HepG2 (cell line): ENCODE results near the gene PFAS. TPM values are rescaled to one million over a fixed set of nuclear protein-coding genes. Genes with fewer than 3 reads are reported as not detected.

Experiments
- CENPT ChIP-seq: sonication (generic); formaldehyde crosslinking; IDR thresholded peaks from 2 replicates; pipeline ENCODE4 v1.8.0; 2022; ENCODE audit warnings: low read depth, mild to moderate bottlenecking, moderate library complexity, missing genetic modification reagents
- ERF ChIP-seq: IDR thresholded peaks from 2 replicates; pipeline ENCODE4 v1.6.1; 2018; ENCODE audit warnings: missing biosample characterization, missing genetic modification reagents
- HOXA5 ChIP-seq: sonication (generic); formaldehyde crosslinking; IDR thresholded peaks from 2 replicates; pipeline ENCODE4 v1.4.0; 2020; ENCODE audit warnings: missing genetic modification reagents
- ISX ChIP-seq: sonication (generic); formaldehyde crosslinking; conservative IDR thresholded peaks from 2 replicates; pipeline ENCODE4 v1.5.0; 2020; ENCODE audit warnings: missing genetic modification reagents
- MXI1 ChIP-seq: IDR thresholded peaks from 3 replicates; pipeline ENCODE4 v1.6.1; 2012; ENCODE audit warnings: low read depth, low read length, inconsistent platforms, borderline replicate concordance
- NCOA2 ChIP-seq: sonication (generic); formaldehyde crosslinking; IDR thresholded peaks from 2 replicates; pipeline ENCODE4 v1.8.0; 2022; ENCODE audit warnings: inconsistent platforms
- NFRKB ChIP-seq: fragments of 450-650 bp; IDR thresholded peaks from 2 replicates; pipeline ENCODE4 v1.6.1; 2017
- SAP130 ChIP-seq: IDR thresholded peaks from 2 replicates; pipeline ENCODE4 v1.6.1; 2016; ENCODE audit warnings: low read depth
- SNAI1 ChIP-seq: sonication (generic); formaldehyde crosslinking; IDR thresholded peaks from 2 replicates; pipeline ENCODE4 v1.5.0; 2020; ENCODE audit warnings: mild to moderate bottlenecking, missing genetic modification reagents, borderline replicate concordance
- ZNF382 ChIP-seq: sonication (generic); formaldehyde crosslinking; IDR thresholded peaks from 2 replicates; pipeline ENCODE4 v1.5.0; 2020; ENCODE audit warnings: missing genetic modification reagents, mild to moderate bottlenecking, borderline replicate concordance
- ZNF616 ChIP-seq: sonication (generic); formaldehyde crosslinking; IDR thresholded peaks from 2 replicates; pipeline ENCODE4 v1.5.0; 2020; ENCODE audit warnings: low read depth, mild to moderate bottlenecking, missing genetic modification reagents
- ZNF782 ChIP-seq: sonication (generic); formaldehyde crosslinking; IDR thresholded peaks from 2 replicates; pipeline ENCODE4 v1.4.0; 2020; ENCODE audit warnings: missing genetic modification reagents, mild to moderate bottlenecking, borderline replicate concordance
- ZNF879 ChIP-seq: sonication (generic); formaldehyde crosslinking; IDR thresholded peaks from 2 replicates; pipeline ENCODE4 v1.8.1; 2023; ENCODE audit warnings: missing genetic modification reagents
- polyA plus RNA-seq, 8 experiments: library from polyadenylated mRNA; depleted of rRNA in 3 of 8; stranded (reverse) in 7 of 8; unstranded in 1 of 8; fragments of >200 nt; fragmentation: Illumina TruSeq in 4 of 8; extraction: Trizol in 4 of 8; gene quantifications; 2 replicates each; pipeline versions ENCODE4 v1.2.1 to v1.2.3, GENCODE V29; 2011 to 2016; ENCODE audit warnings: low read depth in 4 of 8, missing spikeins in 1 of 8, mixed read lengths in 1 of 8; ENCODE audit not compliant: insufficient read depth in 1 of 8
- total RNA-seq, 5 experiments: library from RNA; depleted of rRNA; stranded (reverse); fragments of >200 nt; fragmentation: Illumina TruSeq; extraction: Trizol; gene quantifications; 2 replicates each; pipeline ENCODE4 v1.2.3, GENCODE V29; 2016; ENCODE audit warnings: low read depth in 1 of 5
- TF ChIP-seq, protein P1 (sequence below): sonication (generic); formaldehyde crosslinking; IDR thresholded peaks from 2 replicates; pipeline ENCODE4 v1.5.1; 2020; ENCODE audit warnings: mild to moderate bottlenecking, missing genetic modification reagents, borderline replicate concordance
- TF ChIP-seq, protein P2 (sequence below): sonication (generic); formaldehyde crosslinking; IDR thresholded peaks from 2 replicates; pipeline ENCODE4 v1.4.0; 2020; ENCODE audit warnings: mild to moderate bottlenecking, missing genetic modification reagents
- TF ChIP-seq, protein P3 (sequence below): sonication (generic); formaldehyde crosslinking; IDR thresholded peaks from 2 replicates; pipeline ENCODE4 v1.4.0; 2020; ENCODE audit warnings: missing genetic modification reagents
- TF ChIP-seq, protein P4 (sequence below): sonication (generic); formaldehyde crosslinking; IDR thresholded peaks from 2 replicates; pipeline ENCODE4 v1.4.0; 2020; ENCODE audit warnings: missing genetic modification reagents

The PFAS gene
- total and polyA plus RNA-seq, 2 of the 13 experiments (the other 11 are each of a cell fraction or from before 2014, with no cell fraction given), result 49.4 to 58.2 TPM

DNA sequence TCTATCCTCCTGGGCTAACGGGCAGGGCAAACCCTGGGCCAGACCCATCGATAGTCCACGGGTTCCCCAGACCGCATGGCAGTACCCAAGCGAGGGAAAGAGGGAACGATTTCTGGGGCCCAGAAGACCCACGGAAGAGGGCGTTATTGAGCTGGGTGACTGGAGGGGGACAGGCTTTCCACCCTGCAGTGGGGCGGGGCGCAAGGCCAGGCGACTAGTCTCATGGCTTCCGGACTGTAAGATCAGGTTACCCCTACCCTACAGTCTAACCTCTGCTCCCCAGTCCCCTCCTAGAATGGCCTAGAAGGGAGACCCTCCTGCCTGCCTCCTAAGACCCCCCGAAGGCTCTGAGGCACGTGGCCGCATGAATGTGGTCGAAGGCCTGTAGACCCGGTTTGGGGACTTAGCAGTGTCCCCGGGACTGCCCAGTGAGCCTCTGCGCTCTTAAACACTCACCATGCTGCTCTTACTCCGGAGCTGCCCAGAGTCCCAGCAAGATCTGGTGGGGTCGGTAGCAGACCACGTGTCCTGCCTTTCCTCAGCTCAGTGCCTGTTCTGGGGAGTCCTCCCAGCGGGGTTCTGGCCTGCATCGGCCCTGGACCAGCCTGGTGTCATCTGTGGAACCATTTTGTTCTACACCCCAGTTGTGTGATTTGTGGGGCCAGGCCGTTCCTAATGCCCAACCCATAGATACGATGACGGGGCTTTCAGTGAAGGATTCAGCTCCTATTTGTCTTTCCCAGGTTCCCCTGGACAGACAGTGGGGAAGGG is 25.5 kb upstream of the PFAS start (continued):
- TF ChIP-seq, protein P1, sequence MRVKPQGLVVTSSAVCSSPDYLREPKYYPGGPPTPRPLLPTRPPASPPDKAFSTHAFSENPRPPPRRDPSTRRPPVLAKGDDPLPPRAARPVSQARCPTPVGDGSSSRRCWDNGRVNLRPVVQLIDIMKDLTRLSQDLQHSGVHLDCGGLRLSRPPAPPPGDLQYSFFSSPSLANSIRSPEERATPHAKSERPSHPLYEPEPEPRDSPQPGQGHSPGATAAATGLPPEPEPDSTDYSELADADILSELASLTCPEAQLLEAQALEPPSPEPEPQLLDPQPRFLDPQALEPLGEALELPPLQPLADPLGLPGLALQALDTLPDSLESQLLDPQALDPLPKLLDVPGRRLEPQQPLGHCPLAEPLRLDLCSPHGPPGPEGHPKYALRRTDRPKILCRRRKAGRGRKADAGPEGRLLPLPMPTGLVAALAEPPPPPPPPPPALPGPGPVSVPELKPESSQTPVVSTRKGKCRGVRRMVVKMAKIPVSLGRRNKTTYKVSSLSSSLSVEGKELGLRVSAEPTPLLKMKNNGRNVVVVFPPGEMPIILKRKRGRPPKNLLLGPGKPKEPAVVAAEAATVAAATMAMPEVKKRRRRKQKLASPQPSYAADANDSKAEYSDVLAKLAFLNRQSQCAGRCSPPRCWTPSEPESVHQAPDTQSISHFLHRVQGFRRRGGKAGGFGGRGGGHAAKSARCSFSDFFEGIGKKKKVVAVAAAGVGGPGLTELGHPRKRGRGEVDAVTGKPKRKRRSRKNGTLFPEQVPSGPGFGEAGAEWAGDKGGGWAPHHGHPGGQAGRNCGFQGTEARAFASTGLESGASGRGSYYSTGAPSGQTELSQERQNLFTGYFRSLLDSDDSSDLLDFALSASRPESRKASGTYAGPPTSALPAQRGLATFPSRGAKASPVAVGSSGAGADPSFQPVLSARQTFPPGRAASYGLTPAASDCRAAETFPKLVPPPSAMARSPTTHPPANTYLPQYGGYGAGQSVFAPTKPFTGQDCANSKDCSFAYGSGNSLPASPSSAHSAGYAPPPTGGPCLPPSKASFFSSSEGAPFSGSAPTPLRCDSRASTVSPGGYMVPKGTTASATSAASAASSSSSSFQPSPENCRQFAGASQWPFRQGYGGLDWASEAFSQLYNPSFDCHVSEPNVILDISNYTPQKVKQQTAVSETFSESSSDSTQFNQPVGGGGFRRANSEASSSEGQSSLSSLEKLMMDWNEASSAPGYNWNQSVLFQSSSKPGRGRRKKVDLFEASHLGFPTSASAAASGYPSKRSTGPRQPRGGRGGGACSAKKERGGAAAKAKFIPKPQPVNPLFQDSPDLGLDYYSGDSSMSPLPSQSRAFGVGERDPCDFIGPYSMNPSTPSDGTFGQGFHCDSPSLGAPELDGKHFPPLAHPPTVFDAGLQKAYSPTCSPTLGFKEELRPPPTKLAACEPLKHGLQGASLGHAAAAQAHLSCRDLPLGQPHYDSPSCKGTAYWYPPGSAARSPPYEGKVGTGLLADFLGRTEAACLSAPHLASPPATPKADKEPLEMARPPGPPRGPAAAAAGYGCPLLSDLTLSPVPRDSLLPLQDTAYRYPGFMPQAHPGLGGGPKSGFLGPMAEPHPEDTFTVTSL (CRISPR knock-in tag), result no peak
- no peak for TF ChIP-seq NFRKB
- TF ChIP-seq NCOA2 (CRISPR knock-in tag), result no peak
- no peak for TF ChIP-seq CENPT (CRISPR knock-in tag)
- peak; percentile 28; the same call in 1 of the 2 replicates for TF ChIP-seq HOXA5 (CRISPR knock-in tag)
- TF ChIP-seq ZNF616 (CRISPR knock-in tag), result no peak
- TF ChIP-seq, protein P2, sequence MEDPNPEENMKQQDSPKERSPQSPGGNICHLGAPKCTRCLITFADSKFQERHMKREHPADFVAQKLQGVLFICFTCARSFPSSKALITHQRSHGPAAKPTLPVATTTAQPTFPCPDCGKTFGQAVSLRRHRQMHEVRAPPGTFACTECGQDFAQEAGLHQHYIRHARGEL (CRISPR knock-in tag), result no peak
- TF ChIP-seq SAP130 (CRISPR knock-in tag), result peak; percentile 66
- TF ChIP-seq, protein P3, sequence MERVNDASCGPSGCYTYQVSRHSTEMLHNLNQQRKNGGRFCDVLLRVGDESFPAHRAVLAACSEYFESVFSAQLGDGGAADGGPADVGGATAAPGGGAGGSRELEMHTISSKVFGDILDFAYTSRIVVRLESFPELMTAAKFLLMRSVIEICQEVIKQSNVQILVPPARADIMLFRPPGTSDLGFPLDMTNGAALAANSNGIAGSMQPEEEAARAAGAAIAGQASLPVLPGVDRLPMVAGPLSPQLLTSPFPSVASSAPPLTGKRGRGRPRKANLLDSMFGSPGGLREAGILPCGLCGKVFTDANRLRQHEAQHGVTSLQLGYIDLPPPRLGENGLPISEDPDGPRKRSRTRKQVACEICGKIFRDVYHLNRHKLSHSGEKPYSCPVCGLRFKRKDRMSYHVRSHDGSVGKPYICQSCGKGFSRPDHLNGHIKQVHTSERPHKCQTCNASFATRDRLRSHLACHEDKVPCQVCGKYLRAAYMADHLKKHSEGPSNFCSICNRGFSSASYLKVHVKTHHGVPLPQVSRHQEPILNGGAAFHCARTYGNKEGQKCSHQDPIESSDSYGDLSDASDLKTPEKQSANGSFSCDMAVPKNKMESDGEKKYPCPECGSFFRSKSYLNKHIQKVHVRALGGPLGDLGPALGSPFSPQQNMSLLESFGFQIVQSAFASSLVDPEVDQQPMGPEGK (CRISPR knock-in tag), result peak; percentile 53
- TF ChIP-seq, protein P4, sequence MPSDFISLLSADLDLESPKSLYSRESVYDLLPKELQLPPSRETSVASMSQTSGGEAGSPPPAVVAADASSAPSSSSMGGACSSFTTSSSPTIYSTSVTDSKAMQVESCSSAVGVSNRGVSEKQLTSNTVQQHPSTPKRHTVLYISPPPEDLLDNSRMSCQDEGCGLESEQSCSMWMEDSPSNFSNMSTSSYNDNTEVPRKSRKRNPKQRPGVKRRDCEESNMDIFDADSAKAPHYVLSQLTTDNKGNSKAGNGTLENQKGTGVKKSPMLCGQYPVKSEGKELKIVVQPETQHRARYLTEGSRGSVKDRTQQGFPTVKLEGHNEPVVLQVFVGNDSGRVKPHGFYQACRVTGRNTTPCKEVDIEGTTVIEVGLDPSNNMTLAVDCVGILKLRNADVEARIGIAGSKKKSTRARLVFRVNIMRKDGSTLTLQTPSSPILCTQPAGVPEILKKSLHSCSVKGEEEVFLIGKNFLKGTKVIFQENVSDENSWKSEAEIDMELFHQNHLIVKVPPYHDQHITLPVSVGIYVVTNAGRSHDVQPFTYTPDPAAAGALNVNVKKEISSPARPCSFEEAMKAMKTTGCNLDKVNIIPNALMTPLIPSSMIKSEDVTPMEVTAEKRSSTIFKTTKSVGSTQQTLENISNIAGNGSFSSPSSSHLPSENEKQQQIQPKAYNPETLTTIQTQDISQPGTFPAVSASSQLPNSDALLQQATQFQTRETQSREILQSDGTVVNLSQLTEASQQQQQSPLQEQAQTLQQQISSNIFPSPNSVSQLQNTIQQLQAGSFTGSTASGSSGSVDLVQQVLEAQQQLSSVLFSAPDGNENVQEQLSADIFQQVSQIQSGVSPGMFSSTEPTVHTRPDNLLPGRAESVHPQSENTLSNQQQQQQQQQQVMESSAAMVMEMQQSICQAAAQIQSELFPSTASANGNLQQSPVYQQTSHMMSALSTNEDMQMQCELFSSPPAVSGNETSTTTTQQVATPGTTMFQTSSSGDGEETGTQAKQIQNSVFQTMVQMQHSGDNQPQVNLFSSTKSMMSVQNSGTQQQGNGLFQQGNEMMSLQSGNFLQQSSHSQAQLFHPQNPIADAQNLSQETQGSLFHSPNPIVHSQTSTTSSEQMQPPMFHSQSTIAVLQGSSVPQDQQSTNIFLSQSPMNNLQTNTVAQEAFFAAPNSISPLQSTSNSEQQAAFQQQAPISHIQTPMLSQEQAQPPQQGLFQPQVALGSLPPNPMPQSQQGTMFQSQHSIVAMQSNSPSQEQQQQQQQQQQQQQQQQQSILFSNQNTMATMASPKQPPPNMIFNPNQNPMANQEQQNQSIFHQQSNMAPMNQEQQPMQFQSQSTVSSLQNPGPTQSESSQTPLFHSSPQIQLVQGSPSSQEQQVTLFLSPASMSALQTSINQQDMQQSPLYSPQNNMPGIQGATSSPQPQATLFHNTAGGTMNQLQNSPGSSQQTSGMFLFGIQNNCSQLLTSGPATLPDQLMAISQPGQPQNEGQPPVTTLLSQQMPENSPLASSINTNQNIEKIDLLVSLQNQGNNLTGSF (CRISPR knock-in tag), result 0 out of 2 replicates have a peak, but pooled peaks have one; percentile 41
- no peak for TF ChIP-seq SNAI1 (CRISPR knock-in tag)
- no peak for TF ChIP-seq ERF
- peak; percentile 43; the same call in 2 of the 3 replicates for TF ChIP-seq MXI1
- TF ChIP-seq ISX (CRISPR knock-in tag), result no peak
- no peak for TF ChIP-seq ZNF382 (CRISPR knock-in tag)
- TF ChIP-seq ZNF879 (CRISPR knock-in tag), result 0 out of 2 replicates have a peak, but pooled peaks have one; percentile 41
- no peak for TF ChIP-seq ZNF782 (CRISPR knock-in tag)
